UCSD-AML1 (cell line): ENCODE data around the gene MRAS.

Source experiments
- DNase-seq: peaks from one replicate; lab custom pipeline; 2025; ENCODE audit not compliant: unreplicated experiment; lab: John Stamatoyannopoulos, UW

MRAS gene

GRCh38 chr3:138384976-138385375 lies 36.6 kb downstream of the MRAS start:
- DNase-seq = no peak

- no peak for DNase-seq
These were observed 40.8 kb downstream of the MRAS start for GRCh38 chr3:138389144-138389601.

GRCh38 chr3:138389841-138390581 lies 41.6 kb downstream of the MRAS start:
- DNase-seq = no peak

GRCh38 chr3:138390582-138390932 lies 42.2 kb downstream of the MRAS start:
- no peak for DNase-seq

GRCh38 chr3:138394156-138394555 lies 45.8 kb downstream of the MRAS start:
- no peak for DNase-seq

- no peak for DNase-seq
These were observed 46.3 kb downstream of the MRAS start for GRCh38 chr3:138394686-138395085.

- no peak for DNase-seq
These were observed 47.7 kb downstream of the MRAS start for GRCh38 chr3:138395865-138396751.

- no peak for DNase-seq
These were observed 48.5 kb downstream of the MRAS start for GRCh38 chr3:138396752-138397410.

- DNase-seq = no peak
These were observed 49.6 kb downstream of the MRAS start for GRCh38 chr3:138397983-138398382.

- no peak for DNase-seq
These were observed 50.6 kb downstream of the MRAS start for GRCh38 chr3:138398791-138399575.

GRCh38 chr3:138399766-138400165 lies 51.4 kb downstream of the MRAS start:
- DNase-seq = no peak

- DNase-seq = no peak
These were observed 52.3 kb downstream of the MRAS start for GRCh38 chr3:138400651-138401070.

GRCh38 chr3:138401834-138402233 lies 53.5 kb downstream of the MRAS start:
- DNase-seq = no peak

GRCh38 chr3:138404121-138404520 lies 55.7 kb downstream of the MRAS start:
- DNase-seq = no peak

GRCh38 chr3:138405001-138405400 lies 56.6 kb downstream of the MRAS start:
- no peak for DNase-seq

- DNase-seq = no peak
These were observed 57.1 kb downstream of the MRAS start for GRCh38 chr3:138405486-138405885.

- DNase-seq = no peak
These were observed 58.2 kb downstream of the MRAS start for GRCh38 chr3:138406606-138407005.

GRCh38 chr3:138407236-138407907 lies 59.0 kb downstream of the MRAS start:
- no peak for DNase-seq

- DNase-seq = no peak
These were observed 60.6 kb downstream of the MRAS start for GRCh38 chr3:138408751-138409570.
